ENCODE measurements around the gene CKAP5.

The CKAP5 gene

DNA sequence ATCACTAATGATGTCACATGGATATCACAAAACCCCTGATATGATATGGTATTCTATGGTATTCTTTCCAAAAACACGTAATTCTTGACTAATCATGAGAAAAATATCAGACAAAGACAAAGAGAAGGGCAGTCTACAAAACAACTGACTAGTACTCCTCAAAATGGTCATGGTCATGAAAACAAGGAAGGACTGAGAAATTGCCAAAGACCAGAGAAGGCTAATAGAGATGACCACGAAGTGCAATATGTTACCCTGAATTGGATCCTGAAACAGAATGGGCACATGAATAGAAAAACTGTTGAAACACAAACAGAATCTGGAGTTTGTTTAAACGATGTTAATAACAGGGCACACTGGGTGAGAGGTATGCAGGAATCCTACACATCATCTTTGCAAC lies 10.2 kb downstream of the CKAP5 start:
- no peak for TF ChIP-seq CTCF (conservative IDR thresholded peaks at IDR 0.05; ENCODE audit: control insufficient read depth, insufficient read depth, low read depth, low read length)
- H3K4me3 ChIP-seq (ENCODE audit: control insufficient read depth, low read depth, low read length): no peak overlapping the region
- no peak for DNase-seq (ENCODE audit: low read depth)

DNA sequence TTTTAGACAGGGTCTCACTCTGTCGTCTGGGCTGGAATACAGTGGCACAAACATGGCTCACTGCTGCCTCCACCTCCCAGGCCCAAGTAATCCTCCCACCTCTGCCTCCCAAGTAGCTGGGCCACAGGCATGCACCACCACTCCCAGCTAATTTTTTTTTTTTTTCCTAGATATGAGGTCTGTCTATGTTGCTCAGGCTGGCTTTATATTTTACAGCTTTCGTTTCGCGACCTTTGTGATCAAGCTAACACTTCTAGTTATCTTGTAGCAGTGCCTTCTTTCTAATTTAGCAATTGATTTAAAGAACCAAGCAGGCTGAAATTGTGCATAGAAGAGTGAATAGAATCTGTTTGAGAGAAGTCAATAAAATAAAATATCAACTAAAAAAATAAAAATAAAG lies 11.3 kb downstream of the CKAP5 start:
- no peak for TF ChIP-seq CTCF (conservative IDR thresholded peaks at IDR 0.05; ENCODE audit: control insufficient read depth, insufficient read depth, low read depth, low read length)
- DNase-seq (ENCODE audit: low read depth): no peak
- no peak overlapping the region for H3K4me3 ChIP-seq (ENCODE audit: control insufficient read depth, low read depth, low read length)

DNA sequence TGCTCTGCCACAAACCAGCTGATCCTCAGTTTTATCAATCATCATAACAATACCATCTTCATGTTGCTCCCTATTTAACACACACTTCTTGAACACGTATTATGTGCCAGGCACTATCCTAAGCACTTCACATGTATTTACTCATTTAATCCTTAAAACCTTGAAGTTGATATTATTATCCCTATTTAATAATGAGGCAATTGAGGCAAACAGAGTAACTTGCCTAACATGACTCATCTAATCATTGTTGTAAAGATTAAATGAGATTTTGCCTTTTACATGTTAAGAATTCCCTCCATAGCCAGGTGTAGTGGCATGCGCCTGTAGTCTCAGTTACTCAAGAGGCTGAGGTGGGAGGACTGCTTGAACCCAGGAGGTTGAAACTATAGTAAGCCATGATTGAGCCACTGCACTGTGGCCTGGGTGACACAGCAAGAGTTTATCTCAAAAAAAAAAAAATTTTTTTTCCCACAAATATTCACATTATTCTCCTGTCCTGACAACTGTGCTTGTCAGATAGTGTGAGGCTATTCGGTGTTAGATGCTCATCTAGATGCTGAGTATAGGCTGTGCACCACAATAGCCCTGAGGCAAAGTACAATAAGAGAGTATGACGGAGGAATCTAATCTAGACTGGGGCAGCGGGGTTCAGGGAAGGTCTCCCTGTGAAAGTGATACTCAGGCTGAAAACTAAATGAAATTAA lies 13.4 kb downstream of the CKAP5 start:
- no peak overlapping the region for H3K4me3 ChIP-seq (ENCODE audit: control insufficient read depth, low read depth, low read length)
- TF ChIP-seq CTCF (conservative IDR thresholded peaks at IDR 0.05; ENCODE audit: control insufficient read depth, insufficient read depth, low read depth, low read length): no peak
- no peak for DNase-seq (ENCODE audit: low read depth)

DNA sequence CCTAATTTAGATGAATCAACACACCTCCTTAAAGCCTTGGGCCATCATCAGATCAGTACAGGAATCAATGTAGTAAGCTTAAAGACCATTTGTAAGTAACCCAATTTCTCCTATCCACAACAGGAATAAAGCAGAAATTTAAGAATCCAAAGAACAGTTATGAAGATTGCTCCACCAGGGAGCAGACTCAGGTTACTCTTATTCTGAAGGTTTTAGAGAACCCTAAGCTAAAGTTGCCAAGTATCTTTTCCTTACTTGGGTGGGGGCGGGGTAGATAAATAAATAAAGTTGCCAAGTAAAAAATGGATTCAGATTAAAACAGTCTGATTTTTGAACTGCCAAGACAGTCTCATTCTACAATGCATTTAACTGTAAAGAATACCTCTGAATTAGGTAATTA lies 18.1 kb downstream of the CKAP5 start:
- DNase-seq (ENCODE audit: low read depth): peak; percentile 27
- no peak overlapping the region for H3K4me3 ChIP-seq (ENCODE audit: control insufficient read depth, low read depth, low read length)
- no peak for TF ChIP-seq CTCF (conservative IDR thresholded peaks at IDR 0.05; ENCODE audit: control insufficient read depth, insufficient read depth, low read depth, low read length)

DNA sequence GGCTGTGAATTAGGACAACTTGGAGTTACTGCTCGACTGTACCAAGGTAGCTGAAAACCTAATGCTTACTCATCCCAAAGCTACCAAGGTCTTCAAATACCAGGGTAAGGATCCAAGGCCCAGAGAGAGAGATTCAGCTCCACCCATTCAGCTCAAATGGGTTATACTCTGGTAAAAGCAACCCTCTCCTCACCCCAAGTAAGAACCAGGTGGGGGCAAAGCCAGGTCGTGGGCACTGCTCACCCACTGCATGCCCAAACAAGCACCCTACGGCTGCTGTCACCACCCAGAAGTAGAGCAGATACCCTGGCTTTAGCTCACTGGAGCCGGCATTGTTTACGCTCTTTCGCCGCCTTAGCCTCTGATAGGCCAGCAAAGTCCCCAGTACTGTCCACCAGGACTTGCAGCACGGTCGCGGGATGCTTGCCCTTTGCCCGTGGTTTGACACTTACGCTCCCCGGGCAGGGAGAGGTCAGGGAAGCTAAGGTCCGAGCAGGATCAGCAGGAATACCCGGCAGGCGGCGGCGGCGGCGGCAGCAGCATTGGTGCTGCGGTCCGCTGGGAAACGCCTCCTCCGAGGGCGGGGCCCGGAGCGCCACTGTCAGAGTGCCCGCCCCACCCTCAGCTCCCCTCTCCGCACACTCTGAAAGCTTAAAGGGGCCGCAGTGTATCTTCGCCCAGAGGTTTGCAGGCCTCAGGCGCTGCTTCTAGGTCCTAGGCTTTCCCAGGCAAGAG lies 19.6 kb downstream of the CKAP5 start:
- peak; percentile 68 for DNase-seq (ENCODE audit: low read depth)
- TF ChIP-seq CTCF (conservative IDR thresholded peaks at IDR 0.05; ENCODE audit: control insufficient read depth, insufficient read depth, low read depth, low read length): no peak
- H3K4me3 ChIP-seq (ENCODE audit: control insufficient read depth, low read depth, low read length): peak overlapping the region; percentile 69

- TF ChIP-seq CTCF (conservative IDR thresholded peaks at IDR 0.05; ENCODE audit: control insufficient read depth, insufficient read depth, low read depth, low read length): peak; percentile 23
- H3K4me3 ChIP-seq (ENCODE audit: control insufficient read depth, low read depth, low read length): no peak overlapping the region
- DNase-seq (ENCODE audit: low read depth): peak; percentile 31
Observed at GRCh38 chr11:46808799-46809431, 37.2 kb downstream of the CKAP5 start.

Data from fibroblast of mammary gland (primary cell).